ENCODE results near the gene LMNTD2.
A peak's percentile ranks its signal among the peaks of the same experiment; 100 is the strongest.

LMNTD2 gene

DNA sequence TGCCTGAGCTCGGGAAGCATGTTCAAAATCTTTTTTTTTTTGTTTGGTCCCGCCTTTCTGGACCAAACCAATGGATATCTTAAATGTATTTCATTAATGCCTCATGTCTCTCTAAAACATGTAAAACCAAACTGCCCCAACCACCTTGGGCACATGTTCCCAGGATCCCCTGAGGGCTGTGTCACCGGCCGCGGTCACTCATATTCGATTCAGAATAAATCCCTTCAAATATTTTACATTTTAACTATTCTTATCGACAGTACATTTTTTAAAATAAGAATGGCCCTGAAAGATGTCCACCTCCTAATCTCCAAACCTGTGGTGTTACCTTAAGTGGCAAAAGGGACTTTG, 55.6 kb downstream of the LMNTD2 start:
- TF ChIP-seq CTCF (IDR thresholded peaks at IDR 0.05; ENCODE audit: low read depth, low read length, missing control alignments): no peak
- DNase-seq (ENCODE audit: extremely low read depth, low read depth): no peak
- peak overlapping the region; percentile 83 for H3K4me3 ChIP-seq (replicated peaks; ENCODE audit: low read depth, low read length)

Data from HFF-Myc (cell line).